Measurements from ENCODE around the gene CDK14.

The CDK14 gene

DNA sequence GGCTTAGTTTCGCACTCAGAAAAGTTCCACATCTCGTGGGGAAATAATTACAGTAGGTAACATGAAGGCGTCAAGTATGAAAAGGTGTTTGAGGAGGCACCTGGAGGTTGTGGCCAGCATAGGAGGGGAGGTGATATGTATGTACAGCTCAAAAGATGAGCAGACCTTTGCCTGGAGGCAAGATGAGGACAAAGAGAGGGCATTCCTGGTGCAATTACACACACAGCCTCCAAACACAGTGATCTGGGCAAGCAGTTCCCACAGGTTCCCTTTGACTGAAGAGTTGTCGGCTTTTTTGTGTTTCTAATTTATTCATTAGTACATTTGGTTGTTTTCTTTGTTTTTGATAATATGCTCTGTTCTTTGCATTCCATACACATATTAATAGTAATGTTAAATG, 46.9 kb downstream of the CDK14 start:
- TF ChIP-seq EZH2phosphoT487 (IDR thresholded peaks at IDR 0.05; ENCODE audit: borderline replicate concordance) (no peak), CTCF (conservative IDR thresholded peaks at IDR 0.05; ENCODE audit: low read length) (no peak)
- Histone ChIP-seq H3K4me2 (ENCODE audit: low read depth, low read length, poor library complexity, severe bottlenecking) (no peak overlapping the region), H3K79me2 (ENCODE audit: insufficient read depth, low read length) (no peaks in the 10 kb centered on the region)

GRCh38 chr7:90645784-90646183, 49.7 kb downstream of the CDK14 start:
- Histone ChIP-seq H2AFZ (ENCODE audit: low read length) (no peak overlapping the region), H3K9ac (ENCODE audit: low read depth, low read length, poor library complexity, severe bottlenecking) (no peak overlapping the region), H3K4me2 (ENCODE audit: low read depth, low read length, poor library complexity, severe bottlenecking) (no peak overlapping the region), H4K20me1 (ENCODE audit: insufficient read depth, low read length, poor library complexity, severe bottlenecking) (no peaks in the 10 kb centered on the region), H3K9me2 (replicated peaks; ENCODE audit: low read depth, low read length) (no peaks in the 10 kb centered on the region), H3K4me1 (ENCODE audit: insufficient read depth, low read length, poor library complexity, severe bottlenecking) (no peaks in the 10 kb centered on the region), H3K4me3 (ENCODE audit: low read length, poor library complexity, severe bottlenecking) (no peak overlapping the region), H3K9me3 (ENCODE audit: insufficient read depth, low read depth, low read length) (no peaks in the 10 kb centered on the region), H3K27me3 (ENCODE audit: insufficient read depth, low read length, poor library complexity, severe bottlenecking) (no peaks in the 10 kb centered on the region), H3F3A (ENCODE audit: low read depth) (no peaks in the 10 kb centered on the region), H3K36me3 (ENCODE audit: insufficient read depth, low read length) (no peaks in the 10 kb centered on the region), H3K79me2 (ENCODE audit: insufficient read depth, low read length) (no peaks in the 10 kb centered on the region)
- no peak for TF ChIP-seq EZH2phosphoT487 (IDR thresholded peaks at IDR 0.05; ENCODE audit: borderline replicate concordance)
- TF ChIP-seq CTCF (conservative IDR thresholded peaks at IDR 0.05; ENCODE audit: low read length): no peak

More for the DNA sequence above, 46.9 kb downstream of the CDK14 start:
- H3K9me2 ChIP-seq (replicated peaks; ENCODE audit: low read depth, low read length): no peaks in the 10 kb centered on the region
- H2AFZ ChIP-seq (ENCODE audit: low read length): no peak overlapping the region
- H3K36me3 ChIP-seq (ENCODE audit: insufficient read depth, low read length): no peaks in the 10 kb centered on the region
- H3K4me1 ChIP-seq (ENCODE audit: insufficient read depth, low read length, poor library complexity, severe bottlenecking): no peaks in the 10 kb centered on the region
- no peaks in the 10 kb centered on the region for H3F3A ChIP-seq (ENCODE audit: low read depth)
- H4K20me1 ChIP-seq (ENCODE audit: insufficient read depth, low read length, poor library complexity, severe bottlenecking): no peaks in the 10 kb centered on the region
- H3K9ac ChIP-seq (ENCODE audit: low read depth, low read length, poor library complexity, severe bottlenecking): no peak overlapping the region
- H3K4me3 ChIP-seq (ENCODE audit: low read length, poor library complexity, severe bottlenecking): no peak overlapping the region
- no peaks in the 10 kb centered on the region for H3K9me3 ChIP-seq (ENCODE audit: insufficient read depth, low read depth, low read length)
- no peaks in the 10 kb centered on the region for H3K27me3 ChIP-seq (ENCODE audit: insufficient read depth, low read length, poor library complexity, severe bottlenecking)

DNA sequence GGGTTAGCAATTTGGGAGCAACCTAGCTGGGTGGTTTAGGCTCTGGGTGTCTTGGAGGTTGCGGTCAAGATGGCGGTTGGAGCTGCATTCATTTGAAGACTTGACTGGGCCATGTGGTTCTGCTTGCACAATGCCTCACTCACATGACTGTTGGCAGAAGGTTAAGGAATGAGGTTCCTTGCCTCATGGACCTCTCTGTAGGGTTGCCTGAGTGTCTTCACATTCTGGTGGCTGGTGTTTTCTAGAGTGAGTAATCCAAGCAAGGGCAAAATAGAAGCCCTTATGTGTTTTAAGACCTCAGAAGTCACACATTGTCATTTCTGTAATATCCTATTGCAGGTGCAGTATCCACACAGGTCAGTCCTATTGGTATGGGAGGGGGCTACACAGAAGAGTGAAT, 52.0 kb downstream of the CDK14 start:
- H3K4me1 ChIP-seq (ENCODE audit: insufficient read depth, low read length, poor library complexity, severe bottlenecking): no peaks in the 10 kb centered on the region
- H2AFZ ChIP-seq (ENCODE audit: low read length): no peak overlapping the region
- no peak overlapping the region for H3K9ac ChIP-seq (ENCODE audit: low read depth, low read length, poor library complexity, severe bottlenecking)
- no peak overlapping the region for H3K4me2 ChIP-seq (ENCODE audit: low read depth, low read length, poor library complexity, severe bottlenecking)
- no peak overlapping the region for H3K4me3 ChIP-seq (ENCODE audit: low read length, poor library complexity, severe bottlenecking)
- no peak for TF ChIP-seq EZH2phosphoT487 (IDR thresholded peaks at IDR 0.05; ENCODE audit: borderline replicate concordance)
- no peak for TF ChIP-seq CTCF (conservative IDR thresholded peaks at IDR 0.05; ENCODE audit: low read length)
- no peaks in the 10 kb centered on the region for H3K36me3 ChIP-seq (ENCODE audit: insufficient read depth, low read length)
- H3K27me3 ChIP-seq (ENCODE audit: insufficient read depth, low read length, poor library complexity, severe bottlenecking): no peaks in the 10 kb centered on the region
- no peaks in the 10 kb centered on the region for H3K9me3 ChIP-seq (ENCODE audit: insufficient read depth, low read depth, low read length)
- no peaks in the 10 kb centered on the region for H3K9me2 ChIP-seq (replicated peaks; ENCODE audit: low read depth, low read length)
- H3F3A ChIP-seq (ENCODE audit: low read depth): no peaks in the 10 kb centered on the region
- H4K20me1 ChIP-seq (ENCODE audit: insufficient read depth, low read length, poor library complexity, severe bottlenecking): no peaks in the 10 kb centered on the region
- no peaks in the 10 kb centered on the region for H3K79me2 ChIP-seq (ENCODE audit: insufficient read depth, low read length)

Measured in Loucy (cell line).